K562 (cell line): ENCODE measurements around the gene GTF2I. TPM values are rescaled to one million over a fixed set of nuclear protein-coding genes. Genes with fewer than 3 reads are reported as not detected.
"Not testable (repeated sequence)": the region's sequence is repeated elsewhere in the genome, so short reads cannot be mapped to it uniquely, and the experiment has no call there.

Experiments used
- ATF7 ChIP-seq: fragments of 450-650 bp; IDR thresholded peaks from 2 replicates; pipeline ENCODE4 v1.7.1; 2014; ENCODE audit warnings: mild to moderate bottlenecking, moderate library complexity
- C11orf30 ChIP-seq: fragments of 450-650 bp; IDR thresholded peaks from 2 replicates; pipeline ENCODE4 v1.6.1; 2016; ENCODE audit warnings: low read depth, mild to moderate bottlenecking
- CBFA2T2 ChIP-seq: fragments of 450-650 bp; conservative IDR thresholded peaks from 2 replicates; pipeline ENCODE4 v1.6.1; 2017; ENCODE audit warnings: mild to moderate bottlenecking
- CBFA2T3 ChIP-seq: fragments of 450-650 bp; IDR thresholded peaks from 2 replicates; pipeline ENCODE4 v1.6.1; 2017
- DPF2 ChIP-seq: fragments of 450-650 bp; IDR thresholded peaks from 2 replicates; pipeline ENCODE4 v1.6.1; 2016
- EP400 ChIP-seq: fragments of 450-650 bp; IDR thresholded peaks from 2 replicates; pipeline ENCODE4 v1.6.1; 2017; ENCODE audit warnings: antibody characterized with exemption, mild to moderate bottlenecking, moderate library complexity
- RAD51 ChIP-seq: fragments of 450-650 bp; IDR thresholded peaks from 2 replicates; pipeline ENCODE4 v1.7.1; 2016; ENCODE audit warnings: low read depth, mild to moderate bottlenecking, borderline replicate concordance
- TEAD2 ChIP-seq: fragments of 450-650 bp; IDR thresholded peaks from 2 replicates; pipeline ENCODE4 v1.6.1; 2016; ENCODE audit warnings: missing genetic modification characterization, control low read depth, missing compliant biosample characterization
- VEZF1 ChIP-seq: fragments of 200-800 bp; sonication (Bioruptor generic); IDR thresholded peaks from 2 replicates; pipeline ENCODE4 v1.6.1; 2017; ENCODE audit warnings: missing genetic modification characterization, missing compliant biosample characterization
- ZBTB40 ChIP-seq, 2 experiments: fragments of 450-650 bp in 1 of 2; sonication (generic) in 1 of 2; formaldehyde crosslinking in 1 of 2; IDR thresholded peaks; 2 replicates each; pipeline versions ENCODE4 v1.7.1 to v1.9.0; 2016 to 2022; ENCODE audit warnings: inconsistent platforms in 1 of 2, mild to moderate bottlenecking in 1 of 2, missing genetic modification reagents in 1 of 2
- ZNF592 ChIP-seq: fragments of 450-650 bp; IDR thresholded peaks from 2 replicates; pipeline ENCODE4 v1.6.1; 2017; ENCODE audit warnings: antibody characterized with exemption, mild to moderate bottlenecking
- polyA plus RNA-seq, 8 experiments: library from polyadenylated mRNA; depleted of rRNA in 4 of 8; stranded (reverse) in 5 of 8; unstranded in 3 of 8; fragments of >200 nt; fragmentation: Nextera tagmentation in 2 of 8; fragmentation: Illumina TruSeq in 1 of 8; extraction: Ambion mirVana in 2 of 8; extraction: Trizol in 1 of 8; gene quantifications; 2 replicates each; pipeline versions ENCODE4 v1.2.1 to v1.2.3, GENCODE V29; 2011 to 2014; ENCODE audit warnings: inconsistent platforms in 1 of 8, missing spikeins in 1 of 8
- total RNA-seq, 7 experiments: library from RNA; depleted of rRNA in 6 of 7; stranded (reverse); fragments of >200 nt in 6 of 7; fragmentation: Illumina TruSeq in 2 of 7; extraction: Trizol in 2 of 7; gene quantifications; 2 replicates each; pipeline versions ENCODE4 v1.2.1 to v1.2.3, GENCODE V29; 2011 to 2021; ENCODE audit warnings: low replicate concordance in 1 of 7

GTF2I gene
- total and polyA plus RNA-seq, 9 of the 15 experiments (the other 6 are each of a cell fraction or from before 2014, with no cell fraction given) = 8.4 to 161 (median 90.0) TPM

GRCh38 chr7:74650493-74651132, 6.9 kb upstream of the GTF2I start (continued):
- TF ChIP-seq ZNF592 (0 out of 2 replicates have a peak, but pooled peaks have one; percentile 16), ATF7 (0 out of 2 replicates have a peak, but pooled peaks have one; percentile 9), DPF2 (peak; percentile 10; the same call in 1 of the 2 replicates), ZBTB40 (IDR thresholded peaks at IDR 0.05) (0 out of 2 replicates have a peak, but pooled peaks have one; percentile 35), VEZF1 (0 out of 2 replicates have a peak, but pooled peaks have one; percentile 20), TEAD2 (tag) (peak; percentile 22; the same call in 1 of the 2 replicates), CBFA2T3 (peak; percentile 72), EP400 (peak; percentile 37; the same call in 1 of the 2 replicates), CBFA2T2 (peak; percentile 40), C11orf30 (0 out of 2 replicates have a peak, but pooled peaks have one; percentile 3), RAD51 (0 out of 2 replicates have a peak, but pooled peaks have one; percentile 1)
- TF ChIP-seq ZBTB40 (CRISPR knock-in tag; IDR thresholded peaks at IDR 0.05) = not testable (repeated sequence)
